Bone marrow (tissue), 2 donors: ENCODE data around the gene KIF11.
A peak's percentile ranks its signal among the peaks of the same experiment; 100 is the strongest.
"Not testable (repeated sequence)": the region's sequence is repeated elsewhere in the genome, so short reads cannot be mapped to it uniquely, and the experiment has no call there.

Source experiments
- DNase-seq, 2 donors: peaks; one replicate each; lab custom pipeline; 2025; lab: John Stamatoyannopoulos, UW

Gene KIF11

DNA sequence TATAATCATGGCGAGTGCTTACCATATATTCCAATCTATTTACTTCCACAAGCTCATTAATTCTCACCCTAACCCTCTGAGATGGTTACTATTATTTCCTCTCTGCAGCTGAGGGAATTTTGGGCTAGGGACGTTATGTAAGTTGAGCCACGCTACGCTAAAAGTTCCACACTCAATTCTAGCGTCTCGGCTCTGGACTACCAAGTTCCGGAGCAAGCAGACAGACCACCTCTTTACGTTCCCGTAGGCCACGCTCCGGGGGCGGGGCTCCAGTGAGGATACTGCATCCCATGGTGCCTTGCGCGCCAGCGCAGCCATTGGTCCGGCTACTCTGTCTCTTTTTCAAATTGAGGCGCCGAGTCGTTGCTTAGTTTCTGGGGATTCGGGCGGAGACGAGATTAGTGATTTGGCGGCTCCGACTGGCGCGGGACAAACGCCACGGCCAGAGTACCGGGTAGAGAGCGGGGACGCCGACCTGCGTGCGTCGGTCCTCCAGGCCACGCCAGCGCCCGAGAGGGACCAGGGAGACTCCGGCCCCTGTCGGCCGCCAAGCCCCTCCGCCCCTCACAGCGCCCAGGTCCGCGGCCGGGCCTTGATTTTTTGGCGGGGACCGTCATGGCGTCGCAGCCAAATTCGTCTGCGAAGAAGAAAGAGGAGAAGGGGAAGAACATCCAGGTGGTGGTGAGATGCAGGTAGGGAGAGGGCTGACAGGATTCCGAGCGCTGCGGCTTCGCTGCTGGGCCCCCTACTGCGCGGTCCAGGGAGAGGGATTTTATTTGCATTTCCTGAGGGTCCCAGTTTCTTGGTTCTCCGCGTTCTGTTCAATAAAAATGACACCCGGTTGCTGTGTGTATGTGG lies at the start of gene KIF11:
KIF11 (plus strand) TSS at position 370 of the 858 bp plus-strand sequence; CDS start at position 616, 246 bp downstream.
- DNase-seq, result peak; percentile 77 to 92

DNA sequence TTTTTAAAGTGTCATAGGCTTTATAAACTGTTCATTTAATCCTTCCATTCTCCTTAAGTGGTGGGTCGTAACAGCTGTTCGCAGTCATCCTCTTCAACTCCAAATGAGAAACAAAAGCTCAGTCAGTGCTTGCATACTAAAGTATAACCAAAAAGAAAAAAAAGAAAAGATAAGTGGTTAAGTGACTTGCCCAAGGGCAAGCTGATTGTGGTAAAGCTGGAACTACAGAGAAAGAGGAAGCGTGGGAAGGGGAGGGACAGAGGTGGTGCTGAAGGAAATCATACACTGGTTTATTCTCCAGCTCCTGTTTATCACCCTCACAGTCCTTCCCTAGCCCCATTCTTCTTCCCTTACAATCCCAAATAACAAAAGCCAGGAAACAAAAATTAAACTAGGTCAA lies 48.6 kb upstream of the KIF11 start:
- DNase-seq, result peak in 1 of 2 donors; percentile 88

DNA sequence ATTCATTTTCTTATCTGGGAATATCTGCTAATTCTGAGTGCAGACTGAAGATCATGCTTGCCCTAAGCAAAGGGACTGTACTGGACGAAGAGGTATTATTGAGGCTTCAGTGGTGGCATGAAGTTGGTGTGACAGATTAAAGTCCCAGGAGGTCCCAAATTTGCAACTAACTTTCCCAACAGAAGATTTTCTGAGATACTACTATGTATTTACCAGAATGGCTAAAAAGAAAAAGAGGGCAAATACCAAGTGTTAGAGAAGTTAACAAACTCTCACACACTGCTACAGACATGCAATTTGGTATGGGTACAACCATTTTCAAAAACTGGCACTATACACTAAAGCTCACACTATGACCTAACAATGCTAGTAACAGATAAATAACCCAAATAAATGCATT lies 47.4 kb upstream of the KIF11 start:
- no peak for DNase-seq

DNA sequence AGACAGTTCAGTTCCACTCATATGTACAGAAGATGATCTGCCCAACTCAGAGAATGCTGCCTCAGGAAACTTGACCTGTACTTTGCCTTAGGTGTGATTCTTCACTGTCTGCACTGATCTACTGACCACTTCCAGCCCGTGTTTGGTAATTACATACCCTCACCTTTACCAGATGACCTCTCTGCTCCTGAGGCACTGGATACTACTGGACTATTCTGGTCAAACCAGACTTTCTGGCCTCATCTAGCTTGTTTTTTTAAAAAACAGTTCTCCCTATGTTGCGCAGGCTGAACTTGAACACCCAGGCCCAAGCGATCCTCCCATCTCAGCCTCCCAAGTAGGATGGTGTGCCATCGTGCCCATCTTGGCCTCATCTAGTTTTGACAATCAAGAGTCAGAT lies 45.3 kb upstream of the KIF11 start:
- DNase-seq, result no peak

DNA sequence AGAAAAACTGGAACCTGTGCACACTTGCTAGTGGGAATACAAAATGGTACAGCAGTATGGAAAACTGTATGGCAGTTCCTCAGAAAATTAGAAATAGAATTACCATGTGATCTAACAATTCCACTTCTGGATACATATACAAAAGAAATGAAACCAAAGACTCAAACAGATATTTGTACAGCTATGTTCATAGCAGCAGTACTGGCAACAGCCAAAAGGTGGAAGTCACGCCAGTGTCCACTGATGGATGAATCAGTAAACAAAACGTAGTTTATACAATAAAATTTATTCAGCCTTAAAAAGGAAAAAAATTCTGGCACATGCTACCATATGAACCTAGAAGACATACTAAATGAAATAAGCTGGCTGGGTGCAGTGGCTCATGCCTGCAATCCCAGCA lies 42.0 kb upstream of the KIF11 start:
- DNase-seq, result no peak

DNA sequence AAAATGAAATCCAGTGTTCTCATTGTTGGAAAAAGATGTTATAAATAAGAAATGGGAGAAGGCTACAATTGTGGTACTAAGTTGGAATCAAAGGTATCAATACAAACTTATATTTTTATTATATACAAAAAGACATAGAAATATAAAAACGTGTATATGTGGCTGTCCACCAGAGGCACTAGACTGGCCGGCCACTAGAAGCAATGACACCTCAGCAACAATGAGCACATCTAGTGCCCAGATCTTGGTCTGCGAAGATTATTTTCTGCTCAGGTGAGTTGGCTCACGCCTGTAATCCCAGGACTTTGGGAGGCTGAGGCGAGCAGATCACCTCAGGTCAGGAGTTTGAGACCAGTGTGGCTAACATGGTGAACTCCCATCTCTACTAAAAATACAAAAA lies 40.6 kb upstream of the KIF11 start:
- no peak for DNase-seq

DNA sequence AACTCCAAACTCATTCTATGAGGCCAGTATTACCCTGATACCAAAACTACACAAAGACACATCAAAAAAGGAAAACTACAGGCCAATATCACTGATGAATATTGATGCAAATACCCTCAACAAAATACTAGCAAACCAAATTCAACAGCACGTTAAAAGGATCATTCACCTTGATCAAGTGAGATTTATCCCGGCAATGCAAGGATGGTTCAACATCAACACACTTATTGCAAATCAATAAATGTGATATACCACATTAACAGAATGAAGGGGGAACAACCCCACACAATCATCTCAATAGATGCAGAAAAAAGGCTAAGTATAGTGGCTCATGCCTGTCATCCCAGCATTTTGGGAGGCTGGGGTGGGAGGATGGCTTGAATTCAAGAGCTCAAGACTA lies 39.0 kb upstream of the KIF11 start:
- no peak for DNase-seq

DNA sequence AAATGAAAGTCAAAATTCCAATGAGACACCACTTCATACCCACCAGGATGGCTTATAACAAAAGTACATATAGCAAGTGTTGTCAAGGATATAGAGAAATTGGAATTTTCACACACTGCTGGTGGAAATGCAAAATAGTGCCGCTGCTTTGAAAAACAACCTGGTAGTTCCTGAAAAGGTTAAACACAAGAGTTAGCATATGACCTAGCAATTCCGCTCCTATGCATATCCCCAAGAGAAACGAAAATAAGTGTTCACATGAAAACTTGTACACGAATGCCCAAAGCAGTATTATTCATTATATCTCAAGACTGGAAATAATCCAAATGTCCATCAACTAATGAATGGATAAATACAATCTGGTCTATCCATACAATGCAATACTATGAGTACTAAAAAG lies 33.9 kb upstream of the KIF11 start:
- no peak for DNase-seq

DNA sequence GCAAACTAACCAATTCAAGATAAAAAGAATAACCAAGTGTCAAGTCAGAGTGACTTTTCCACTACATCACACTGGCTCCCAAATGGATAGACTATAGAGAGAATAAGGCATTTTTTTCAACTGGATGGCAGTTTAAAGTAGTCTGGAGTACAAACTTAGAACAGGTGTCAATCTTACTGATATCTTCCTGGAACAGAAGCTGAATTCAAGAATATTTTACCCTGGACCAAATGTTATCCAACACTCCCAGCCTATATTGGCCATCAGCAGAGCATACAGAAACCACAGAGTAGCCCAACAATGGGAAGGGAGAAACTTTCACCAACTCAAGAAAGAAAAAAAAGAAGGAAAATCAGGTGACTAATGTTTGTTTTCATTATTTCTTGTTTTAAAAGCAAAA lies 30.5 kb upstream of the KIF11 start:
- DNase-seq, result no peak

DNA sequence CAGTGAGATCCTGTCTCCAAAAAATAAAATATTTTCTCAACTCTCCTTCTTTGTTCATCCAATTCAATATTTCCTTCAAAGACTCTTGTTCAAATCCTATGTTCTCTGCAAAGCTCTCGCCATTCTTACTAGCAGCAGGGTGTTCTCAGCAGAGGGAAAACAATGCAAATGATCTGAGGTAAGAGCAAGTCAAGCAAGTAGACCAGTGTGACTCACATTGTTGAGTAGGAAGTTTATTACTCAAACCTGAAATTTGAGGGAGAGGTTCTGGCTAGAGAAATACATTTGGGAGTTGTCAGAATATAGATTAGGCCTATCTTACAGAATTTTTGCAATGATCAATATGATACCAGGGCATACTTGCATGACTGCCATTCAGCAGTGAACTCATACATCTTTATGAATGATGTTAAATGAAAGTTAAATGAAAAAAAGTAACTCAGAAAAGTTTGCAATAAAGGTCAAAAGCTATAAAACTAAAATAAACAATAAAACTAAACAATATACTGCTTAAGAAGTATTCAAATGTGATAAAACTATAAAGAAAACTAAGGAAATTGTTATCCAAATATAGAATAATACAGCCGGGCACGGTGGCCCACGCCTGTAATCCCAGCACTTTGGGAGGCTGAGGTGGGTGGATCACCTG lies 24.9 kb upstream of the KIF11 start:
- no peak for DNase-seq

DNA sequence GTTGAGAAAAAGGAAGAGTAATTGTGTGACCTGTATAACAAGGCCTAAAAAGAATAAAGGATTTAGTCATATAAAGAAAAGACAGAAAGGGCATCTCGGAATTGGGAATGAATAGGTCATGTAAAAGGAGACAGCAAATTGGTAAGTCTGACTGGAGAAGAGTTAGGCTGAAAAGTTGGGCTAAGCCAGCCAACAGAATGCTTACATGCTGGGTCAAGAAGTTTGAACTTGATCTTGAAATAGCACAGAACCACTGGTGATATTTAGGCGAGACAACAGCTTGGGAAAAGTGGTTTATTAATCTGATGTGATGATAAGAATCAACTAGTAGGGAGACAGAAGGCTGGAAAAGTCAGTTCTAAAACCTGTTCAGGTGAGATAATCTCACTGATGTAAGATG lies 23.9 kb upstream of the KIF11 start:
- no peak for DNase-seq

DNA sequence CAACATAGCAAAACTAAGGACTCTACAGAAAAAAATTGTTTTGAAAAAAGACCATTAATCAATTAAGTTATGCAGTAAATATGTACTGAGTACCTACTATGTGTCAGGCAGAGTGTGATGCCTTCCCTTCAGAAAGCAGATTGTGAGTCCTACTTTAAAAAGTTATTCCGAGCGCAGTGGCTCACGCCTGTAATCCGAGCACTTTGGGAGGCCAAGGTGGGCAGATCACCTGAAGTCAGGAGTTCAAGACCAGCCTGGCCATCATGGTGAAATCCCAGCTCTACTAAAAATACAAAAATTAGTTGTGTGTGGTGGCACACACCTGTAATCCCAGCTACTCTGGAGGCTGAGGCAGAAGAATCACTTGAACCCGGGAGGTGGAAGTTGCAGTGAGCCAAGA lies 23.3 kb upstream of the KIF11 start:
- DNase-seq, result not testable (repeated sequence)

DNA sequence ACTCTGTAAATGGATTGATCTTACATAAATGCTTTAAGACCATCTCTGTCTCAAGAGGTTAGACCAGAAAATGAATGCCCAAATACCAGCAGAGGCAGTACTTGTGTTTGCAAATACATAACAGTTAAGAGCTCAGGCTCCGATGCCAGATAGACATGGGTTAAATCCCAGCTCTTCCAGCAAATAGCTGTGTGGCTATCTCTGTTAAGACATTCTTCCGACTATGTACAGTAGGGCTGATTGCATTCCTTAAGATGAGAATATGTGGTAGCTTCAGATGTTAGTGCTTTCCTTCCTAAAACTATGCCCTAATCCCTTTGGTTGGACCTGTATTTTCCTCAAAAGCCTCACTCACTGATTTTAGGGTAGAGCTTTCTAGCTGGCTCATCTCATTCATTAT lies 21.3 kb upstream of the KIF11 start:
- DNase-seq, result no peak

DNA sequence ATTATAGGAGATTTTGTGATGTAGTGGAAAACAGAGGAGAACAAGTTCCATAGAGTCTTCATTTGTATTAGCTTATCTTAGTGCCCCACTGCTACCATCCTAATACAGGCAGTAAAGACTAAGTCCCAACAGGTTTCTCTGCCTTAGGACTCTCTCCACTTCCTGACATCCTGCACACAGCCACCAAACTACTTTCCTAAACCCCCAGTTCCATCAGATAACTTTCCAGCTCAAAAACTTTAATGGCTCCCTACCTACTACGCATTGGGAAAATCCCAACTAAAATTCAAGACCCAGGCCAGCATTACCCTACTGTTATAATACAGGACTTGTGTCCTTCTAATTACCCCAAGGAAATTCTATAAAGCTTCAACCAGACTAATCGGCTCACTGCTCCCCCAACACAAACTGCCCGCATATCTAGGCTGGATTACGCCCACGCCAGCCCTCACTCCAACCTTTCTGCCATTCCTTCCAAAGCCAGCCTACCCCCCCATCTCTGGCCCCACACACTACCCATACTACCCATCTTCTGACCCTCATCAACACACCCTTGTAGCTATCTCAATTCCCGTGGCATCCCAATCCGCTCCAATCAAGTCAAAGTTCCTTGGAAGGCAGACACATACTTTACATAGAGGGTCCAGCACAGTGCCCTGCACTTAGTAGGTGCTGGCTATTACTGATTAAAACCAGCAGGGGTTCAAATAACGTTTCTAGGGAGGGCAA lies 20.4 kb upstream of the KIF11 start:
- DNase-seq, result no peak

DNA sequence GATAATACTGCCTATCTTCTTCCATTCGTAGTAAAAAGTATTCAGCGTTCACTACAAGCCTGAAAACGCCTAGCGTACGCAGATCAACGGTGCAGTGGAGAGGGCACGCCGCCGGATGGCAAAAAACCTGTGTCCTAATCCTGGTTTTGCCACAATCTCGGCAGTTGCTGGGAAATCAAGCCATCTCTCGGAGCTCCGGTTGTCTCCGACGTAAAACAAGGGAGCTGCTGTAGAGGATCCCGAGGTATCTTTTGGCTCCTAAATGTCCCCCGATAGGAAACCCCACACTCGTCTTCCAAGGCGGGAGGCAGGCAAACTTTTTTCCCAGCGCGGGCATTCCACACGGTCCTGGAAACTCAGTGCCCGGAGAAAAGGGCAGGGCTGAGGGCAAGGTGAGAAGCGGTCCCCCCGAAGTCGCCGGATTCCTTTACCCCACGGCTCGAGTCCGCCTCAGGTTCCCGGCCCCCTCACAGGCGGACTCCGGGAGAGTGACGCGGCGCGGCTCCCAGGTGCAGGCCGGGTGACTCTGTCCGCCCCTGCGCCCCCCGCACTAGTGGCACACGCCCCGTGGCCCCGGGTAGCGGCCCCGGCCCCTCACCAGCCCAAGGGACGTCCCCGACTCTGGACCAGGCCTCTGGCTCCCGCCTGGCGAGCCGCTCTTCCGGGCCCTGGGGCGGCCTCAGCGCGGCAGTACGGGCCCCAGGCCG lies 19.7 kb upstream of the KIF11 start:
- DNase-seq, result no peak

DNA sequence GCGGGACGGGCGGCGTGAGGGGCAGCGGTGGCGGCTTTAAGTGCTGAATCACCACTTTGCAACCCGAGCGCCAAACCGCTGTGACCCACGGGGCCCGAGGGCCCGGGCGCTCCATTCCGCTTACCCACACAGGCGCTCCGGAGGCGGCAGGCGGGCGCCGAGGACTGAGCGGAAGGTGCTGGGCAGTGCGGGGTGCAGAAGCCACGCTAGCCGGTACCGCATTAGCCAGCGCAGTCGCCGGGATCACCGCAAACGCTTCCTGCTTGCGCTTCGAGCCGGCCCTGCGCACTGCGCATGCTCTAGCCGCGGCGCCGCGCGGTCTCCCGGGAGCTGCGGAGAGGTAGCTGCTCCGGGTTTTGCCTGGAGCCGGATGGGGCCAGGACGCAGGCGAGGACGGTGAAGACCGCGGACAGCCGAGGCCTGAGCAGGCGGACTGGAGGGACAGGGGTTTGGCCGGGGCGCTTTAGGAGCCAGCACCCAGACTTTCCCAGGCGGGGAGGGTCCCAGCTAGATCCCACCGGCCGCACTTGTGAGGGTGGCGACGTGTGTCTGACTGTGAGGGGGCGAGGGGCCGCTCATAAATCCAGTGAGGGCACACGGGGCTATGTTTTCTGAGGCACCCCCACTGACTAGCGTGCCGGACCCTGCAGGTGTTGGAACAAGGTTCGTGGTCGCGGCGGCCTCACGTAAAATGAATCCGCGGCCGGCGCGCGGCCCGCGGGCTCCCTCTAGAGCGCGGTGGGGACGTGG lies 19.0 kb upstream of the KIF11 start, which contains the start of gene IDE:
IDE (minus strand) TSS at position 296 of the 750 bp plus-strand sequence; CDS start at position 222, 74 bp downstream.
- DNase-seq, result peak; percentile 58 to 84

DNA sequence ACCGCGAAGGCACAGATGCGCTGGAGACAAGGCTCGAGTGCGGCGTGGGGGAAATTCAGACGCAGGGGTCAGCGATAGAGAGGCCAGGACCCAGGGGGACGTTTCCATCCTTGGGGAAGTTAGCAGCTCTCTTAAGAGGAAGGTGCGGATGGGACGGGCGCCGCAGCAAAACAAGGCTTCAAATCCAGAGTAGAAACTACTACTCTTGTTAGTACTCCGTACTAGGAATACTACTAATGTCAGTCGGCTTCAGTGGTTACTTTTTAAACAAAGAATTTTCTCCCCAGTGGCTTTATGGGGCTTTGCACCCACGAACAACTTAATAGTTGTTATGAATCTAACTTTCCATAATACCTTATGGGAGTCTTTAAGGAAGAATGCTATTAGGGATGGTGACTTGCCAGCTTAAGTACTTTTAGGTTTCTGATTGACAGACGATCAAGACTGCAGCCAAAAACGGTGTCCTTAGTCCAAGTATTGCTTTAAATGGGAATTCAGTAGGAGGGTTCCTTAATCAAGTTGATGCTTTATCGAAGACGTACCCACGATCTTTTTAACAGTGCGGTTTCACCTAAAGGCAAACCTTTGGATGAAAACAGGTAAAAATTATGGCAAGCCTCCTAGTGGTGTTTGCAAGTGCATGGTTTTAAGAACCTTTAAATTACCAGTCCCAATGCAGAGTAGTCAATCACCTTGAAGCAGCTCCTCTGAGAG lies 18.2 kb upstream of the KIF11 start:
- DNase-seq, result peak in 1 of 2 donors; percentile 78

DNA sequence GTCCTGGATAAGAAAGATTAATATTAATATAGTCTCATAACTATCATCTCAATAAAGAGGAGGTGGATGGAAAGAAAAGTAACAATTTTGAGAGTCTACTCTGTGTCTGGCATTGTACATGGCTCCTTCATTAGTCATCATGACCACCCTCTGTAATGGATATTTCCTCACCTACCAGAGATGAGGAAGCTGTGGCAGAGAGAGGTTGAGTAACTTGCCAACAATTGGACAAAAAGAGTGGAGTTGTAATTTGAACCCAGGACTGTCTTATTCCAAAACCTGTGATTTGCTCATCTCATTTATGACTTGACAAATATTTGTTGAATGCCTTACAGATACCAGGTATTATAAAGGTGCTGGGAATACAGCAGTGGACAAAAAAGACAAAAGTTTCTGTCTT lies 17.0 kb upstream of the KIF11 start:
- peak in 1 of 2 donors; percentile 34 for DNase-seq

DNA sequence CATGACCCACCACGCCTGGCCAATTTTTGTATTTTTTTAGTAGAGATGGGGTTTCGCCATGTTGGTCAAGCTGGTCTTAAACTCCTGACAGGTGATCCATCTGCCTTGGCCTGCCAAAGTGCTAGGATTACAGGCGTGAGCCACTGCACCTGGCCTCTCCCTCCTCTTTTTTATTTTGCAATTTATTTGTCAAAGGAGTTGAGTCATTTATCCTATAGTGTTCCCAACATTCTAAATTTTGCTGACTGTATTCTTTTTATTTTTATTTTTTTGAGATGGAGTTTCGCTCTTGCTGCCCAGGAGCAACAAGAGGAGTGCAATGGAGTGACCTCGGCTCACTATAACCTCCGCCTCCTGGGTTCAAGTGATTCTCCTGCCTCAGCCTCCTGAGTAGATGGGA lies 10.6 kb upstream of the KIF11 start:
- DNase-seq, result not testable (repeated sequence)
